ENCODE results near the gene FOXS1. TPM values are rescaled to one million over a fixed set of nuclear protein-coding genes. Genes with fewer than 3 reads are reported as not detected.
A peak's percentile ranks its signal among the peaks of the same experiment; 100 is the strongest.
"Not testable (repeated sequence)": the region's sequence is repeated elsewhere in the genome, so short reads cannot be mapped to it uniquely, and the experiment has no call there.

FOXS1 gene
- polyA plus RNA-seq, 6 donors from 2014 or later = not detected

- Mint-ChIP-seq H3K27ac (no peak within 1 kb of the TSS), H3K27me3 (peaks cover 0 to 11% (median 0%) of the 10 kb centered on the region in 3 donors), H3K4me3 (no peak within 1 kb of the TSS), H3K9me3 (no peaks in the 10 kb centered on the region), H3K4me1 (peaks cover 0 to 11% (median 4%) of the 10 kb centered on the region in 3 donors), H3K36me3 (no peaks in the 10 kb centered on the region)
- no peak for ATAC-seq (ENCODE audit: low read depth in 2 of 2)
- DNase-seq = no peak
Observed at GRCh38 chr20:31819083-31819784, 26.2 kb downstream of the FOXS1 start, which contains the start of gene MYLK2. Gene MYLK2, plus strand, starts transcription at chr20:31819356. Its CDS starts 225 bp downstream, at chr20:31819581.

GRCh38 chr20:31818376-31818908 is 27.0 kb downstream of the FOXS1 start:
- ATAC-seq (ENCODE audit: low read depth in 2 of 2) = no peak
- H3K9me3 Mint-ChIP-seq = no peaks in the 10 kb centered on the region

GRCh38 chr20:31817461-31817860 is 27.9 kb downstream of the FOXS1 start:
- no peak overlapping the region for H3K4me3 Mint-ChIP-seq
- ATAC-seq (ENCODE audit: low read depth in 2 of 2) (no peak), DNase-seq (no peak)
- no peak overlapping the region for H3K27ac Mint-ChIP-seq
- H3K36me3 Mint-ChIP-seq = no peaks in the 10 kb centered on the region
- H3K27me3 Mint-ChIP-seq = peaks cover 0 to 11% (median 0%) of the 10 kb centered on the region in 3 donors
- H3K4me1 Mint-ChIP-seq = peaks cover 0 to 4% (median 0%) of the 10 kb centered on the region in 3 donors
- no peaks in the 10 kb centered on the region for H3K9me3 Mint-ChIP-seq

More at GRCh38 chr20:31818376-31818908, 27.0 kb downstream of the FOXS1 start:
- no peaks in the 10 kb centered on the region for H3K36me3 Mint-ChIP-seq
- H3K4me3 Mint-ChIP-seq = no peak overlapping the region
- no peak for DNase-seq
- peaks cover 0 to 11% (median 4%) of the 10 kb centered on the region in 3 donors for H3K4me1 Mint-ChIP-seq
- peaks cover 0 to 11% (median 0%) of the 10 kb centered on the region in 3 donors for H3K27me3 Mint-ChIP-seq
- H3K27ac Mint-ChIP-seq = no peak overlapping the region

GRCh38 chr20:31816221-31816620 is 29.2 kb downstream of the FOXS1 start:
- Mint-ChIP-seq H3K4me1 (no peaks in the 10 kb centered on the region), H3K27me3 (peaks cover 0 to 2% (median 0%) of the 10 kb centered on the region in 3 donors), H3K36me3 (no peaks in the 10 kb centered on the region), H3K27ac (no peak overlapping the region), H3K4me3 (no peak overlapping the region), H3K9me3 (no peaks in the 10 kb centered on the region)
- DNase-seq = no peak
- ATAC-seq (ENCODE audit: low read depth in 2 of 2) = no peak

GRCh38 chr20:31815408-31816188 is 29.8 kb downstream of the FOXS1 start:
- Mint-ChIP-seq H3K27ac (peak overlapping the region in 1 of 6 donors; percentile 63), H3K9me3 (no peaks in the 10 kb centered on the region), H3K4me3 (no peak overlapping the region), H3K4me1 (no peaks in the 10 kb centered on the region), H3K27me3 (no peaks in the 10 kb centered on the region), H3K36me3 (no peaks in the 10 kb centered on the region)
- DNase-seq (no peak), ATAC-seq (ENCODE audit: low read depth in 2 of 2) (no peak)

GRCh38 chr20:31814142-31814541 is 31.3 kb downstream of the FOXS1 start:
- not testable (repeated sequence) for H3K9me3 Mint-ChIP-seq; H3K4me1 Mint-ChIP-seq; ATAC-seq (ENCODE audit: low read depth in 2 of 2); H3K27me3 Mint-ChIP-seq; H3K27ac Mint-ChIP-seq; H3K4me3 Mint-ChIP-seq; H3K36me3 Mint-ChIP-seq; DNase-seq

- H3K27me3 Mint-ChIP-seq = no peaks in the 10 kb centered on the region
- ATAC-seq (ENCODE audit: low read depth in 2 of 2) = no peak
- no peak overlapping the region for H3K4me3 Mint-ChIP-seq
- peaks cover 0 to 2% (median 0%) of the 10 kb centered on the region in 3 donors for H3K4me1 Mint-ChIP-seq
- no peak overlapping the region for H3K27ac Mint-ChIP-seq
- DNase-seq = no peak
- H3K36me3 Mint-ChIP-seq = no peaks in the 10 kb centered on the region
- H3K9me3 Mint-ChIP-seq = no peaks in the 10 kb centered on the region
Observed at GRCh38 chr20:31813611-31814010, 31.8 kb downstream of the FOXS1 start.

- Mint-ChIP-seq H3K36me3 (no peaks in the 10 kb centered on the region), H3K27ac (no peak overlapping the region), H3K9me3 (no peaks in the 10 kb centered on the region), H3K4me3 (no peak overlapping the region), H3K27me3 (no peaks in the 10 kb centered on the region), H3K4me1 (peaks cover 4 to 7% (median 7%) of the 10 kb centered on the region in 3 donors)
- DNase-seq (no peak), ATAC-seq (ENCODE audit: low read depth in 2 of 2) (no peak)
Observed at GRCh38 chr20:31811796-31812728, 33.3 kb downstream of the FOXS1 start.

GRCh38 chr20:31811198-31811597 is 34.2 kb downstream of the FOXS1 start:
- H3K27ac Mint-ChIP-seq = no peak overlapping the region
- ATAC-seq (ENCODE audit: low read depth in 2 of 2) (no peak), DNase-seq (no peak)
- H3K4me3 Mint-ChIP-seq = peak overlapping the region in 1 of 8 donors; percentile 41
- H3K36me3 Mint-ChIP-seq = no peaks in the 10 kb centered on the region
- peaks cover 13 to 16% (median 15%) of the 10 kb centered on the region in 3 donors for H3K4me1 Mint-ChIP-seq
- H3K27me3 Mint-ChIP-seq = no peaks in the 10 kb centered on the region
- no peaks in the 10 kb centered on the region for H3K9me3 Mint-ChIP-seq

GRCh38 chr20:31809661-31810060 is 35.7 kb downstream of the FOXS1 start:
- Mint-ChIP-seq H3K9me3 (no peaks in the 10 kb centered on the region), H3K36me3 (no peaks in the 10 kb centered on the region), H3K27ac (no peak overlapping the region), H3K4me3 (no peak overlapping the region), H3K27me3 (no peaks in the 10 kb centered on the region), H3K4me1 (peaks cover 19 to 22% (median 20%) of the 10 kb centered on the region in 3 donors)
- ATAC-seq (ENCODE audit: low read depth in 2 of 2) (no peak), DNase-seq (no peak)

GRCh38 chr20:31808481-31808880 is 36.9 kb downstream of the FOXS1 start:
- Mint-ChIP-seq H3K4me1 (peaks cover 22 to 27% (median 23%) of the 10 kb centered on the region in 3 donors), H3K27ac (peak overlapping the region in 1 of 6 donors; percentile 59), H3K27me3 (no peaks in the 10 kb centered on the region), H3K36me3 (no peaks in the 10 kb centered on the region), H3K9me3 (no peaks in the 10 kb centered on the region), H3K4me3 (no peak overlapping the region)
- no peak for DNase-seq
- ATAC-seq (ENCODE audit: low read depth in 2 of 2) = no peak

- Mint-ChIP-seq H3K9me3 (no peaks in the 10 kb centered on the region), H3K27ac (peak overlapping the region; percentile 24 to 85 (median 60)), H3K4me3 (peak overlapping the region in 7 of 8 donors; percentile 2 to 83 (median 38)), H3K27me3 (no peaks in the 10 kb centered on the region), H3K4me1 (peaks cover 22 to 31% (median 24%) of the 10 kb centered on the region in 3 donors), H3K36me3 (no peaks in the 10 kb centered on the region)
- DNase-seq (no peak), ATAC-seq (ENCODE audit: low read depth in 2 of 2) (peak in 1 of 2 donors; percentile 64)
Observed at GRCh38 chr20:31806564-31807355, 38.6 kb downstream of the FOXS1 start.
